A673 (cell line): Measurements from ENCODE around the gene HOXC12. TPM values are rescaled to one million over a fixed set of nuclear protein-coding genes. Genes with fewer than 3 reads are reported as not detected.
A peak's percentile ranks its signal among the peaks of the same experiment; 100 is the strongest.

Experiments used
- BruUV-seq: library from RNA; stranded (reverse); fragments of 400-500 nt; replicated peaks from 2 replicates; lab custom pipeline; 2021; lab: Mats Ljungman, UMichigan
- CTCF ChIA-PET: fragments of 300-600 bp; sonication (Branson Sonifier 250); formaldehyde crosslinking; loops from one replicate; lab custom pipeline; 2022; ENCODE audit warnings: antibody characterized with exemption; lab: Charles Lee
- POLR2A ChIA-PET: fragments of 300-600 bp; sonication (Branson Sonifier 250); formaldehyde crosslinking; loops from one replicate; lab custom pipeline; 2022; ENCODE audit warnings: antibody characterized with exemption; ENCODE audit not compliant: low non-redundant PET; lab: Charles Lee
- DNase-seq: peaks from one replicate; pipeline ENCODE4 v3.0.0-alpha.2; 2015; ENCODE audit warnings: low spot score
- H3K27ac ChIP-seq: fragments of 200-600 bp; sonication (generic); 2 replicates; pipeline ENCODE4 v1.5.1; 2016; ENCODE audit warnings: mixed run types, low read depth, mild to moderate bottlenecking, mixed read lengths, antibody characterized with exemption, low read length; ENCODE audit not compliant: poor library complexity, severe bottlenecking
- H3K27me3 ChIP-seq: fragments of 200-600 bp; sonication (generic); replicated peaks from 2 replicates; pipeline ENCODE4 v1.6.1; 2017; ENCODE audit warnings: mixed run types, low read depth, mild to moderate bottlenecking, mixed read lengths, antibody characterized with exemption, low read length; ENCODE audit not compliant: insufficient read depth, poor library complexity
- H3K36me3 ChIP-seq: fragments of 200-600 bp; sonication (generic); 2 replicates; pipeline ENCODE4 v1.6.1; 2016; ENCODE audit warnings: mixed run types, mild to moderate bottlenecking, mixed read lengths, antibody characterized with exemption, low read length; ENCODE audit not compliant: insufficient read depth, poor library complexity, severe bottlenecking
- H3K4me1 ChIP-seq: fragments of 200-600 bp; sonication (generic); 2 replicates; pipeline ENCODE4 v1.6.1; 2017; ENCODE audit warnings: mixed run types, mild to moderate bottlenecking, mixed read lengths, antibody characterized with exemption, low read length; ENCODE audit not compliant: insufficient read depth, poor library complexity, severe bottlenecking
- H3K4me3 ChIP-seq: fragments of 200-600 bp; sonication (generic); 2 replicates; pipeline ENCODE4 v1.5.1; 2016; ENCODE audit warnings: low read depth, mixed run types, mild to moderate bottlenecking, mixed read lengths, low read length; ENCODE audit not compliant: poor library complexity, severe bottlenecking
- H3K9me3 ChIP-seq: fragments of 200-600 bp; sonication (generic); 2 replicates; pipeline ENCODE4 v1.6.1; 2016; ENCODE audit warnings: mixed run types, low read depth, mild to moderate bottlenecking, mixed read lengths, antibody characterized with exemption, low read length; ENCODE audit not compliant: poor library complexity, severe bottlenecking
- CTCF ChIP-seq: fragments of 300-800, 200-600 bp; sonication (generic); conservative IDR thresholded peaks from 2 replicates; pipeline ENCODE4 v1.5.1; 2017; ENCODE audit warnings: low read depth, mild to moderate bottlenecking, antibody characterized with exemption, low read length, moderate library complexity, mixed read lengths
- EZH2 ChIP-seq: fragments of 200-600 bp; sonication (generic); IDR thresholded peaks from 2 replicates; pipeline ENCODE4 v1.6.1; 2017; ENCODE audit warnings: borderline replicate concordance, low read depth, mild to moderate bottlenecking, mixed read lengths, antibody characterized with exemption, low read length; ENCODE audit not compliant: poor library complexity, severe bottlenecking
- intact Hi-C: fragments of 100-400 bp; cut with micrococcal nuclease; formaldehyde crosslinking; loops from one replicate; pipeline ENCODE4 v1.10.0; 2022; ENCODE audit not compliant: unreplicated experiment
- total RNA-seq: library from RNA; stranded (reverse); gene quantifications from 2 replicates; pipeline ENCODE4 v1.2.3, GENCODE V29; 2021

HOXC12 gene
- total RNA-seq, 1 experiment from 2014 or later, result 4.6 TPM

GRCh38 chr12:53998110-53998899 is 43.6 kb downstream of the HOXC12 start:
- Histone ChIP-seq H3K4me3 (peak overlapping the region; percentile 70), H3K27me3 (no peaks in the 10 kb centered on the region), H3K4me1 (peaks cover 72% of the 10 kb centered on the region), H3K9me3 (no peaks in the 10 kb centered on the region), H3K36me3 (peaks cover 9% of the 10 kb centered on the region), H3K27ac (peak overlapping the region; percentile 98)
- no TSS peak for BruUV-seq
- TF ChIP-seq EZH2 (no peak), CTCF (no peak)
- no peak for DNase-seq
- ChIA-PET POLR2A (interaction anchor here (0.6 kb wide), 1 partner anchor 10 kb away, joined by 9 read pairs; no protein-coding TSS in a partner anchor), CTCF (interaction anchor here (1.8 kb wide), 1 partner anchor 11 kb away, joined by 19 read pairs; the partner anchor contains the start of gene HOXC8)
- intact Hi-C loops, result no loop called here

GRCh38 chr12:53998900-53999236 is 44.2 kb downstream of the HOXC12 start:
- Histone ChIP-seq H3K9me3 (no peaks in the 10 kb centered on the region), H3K27ac (peak overlapping the region; percentile 98), H3K27me3 (no peaks in the 10 kb centered on the region), H3K4me1 (peaks cover 70% of the 10 kb centered on the region), H3K4me3 (peak overlapping the region; percentile 70), H3K36me3 (peaks cover 9% of the 10 kb centered on the region)
- TSS peak; percentile 20 for BruUV-seq
- ChIA-PET POLR2A (interaction anchor here (1.1 kb wide), 1 partner anchor 11 kb away, joined by 5 read pairs; no protein-coding TSS in a partner anchor), CTCF (interaction anchor here (0.5 to 1.8 kb wide), 2 partner anchors 10 to 702 kb away, joined by 3 to 19 read pairs; partner anchors contain the start of gene HOXC8)
- TF ChIP-seq CTCF (peak; percentile 28; the same call in 1 of the 2 replicates), EZH2 (no peak)
- DNase-seq, result no peak
- intact Hi-C loops, result no loop called here

GRCh38 chr12:53999559-54000115 is 44.9 kb downstream of the HOXC12 start:
- peak overlapping the region; percentile 97 for H3K27ac ChIP-seq
- H3K9me3 ChIP-seq, result no peaks in the 10 kb centered on the region
- H3K27me3 ChIP-seq, result no peaks in the 10 kb centered on the region
- peak overlapping the region; percentile 70 for H3K4me3 ChIP-seq
- peak; percentile 94 for DNase-seq
- TF ChIP-seq EZH2 (no peak), CTCF (no peak)
- peaks cover 9% of the 10 kb centered on the region for H3K36me3 ChIP-seq
- no TSS peak for BruUV-seq
- ChIA-PET POLR2A (interaction anchor here (0.5 to 1.1 kb wide), 2 partner anchors 12 to 26 kb away, joined by 3 to 5 read pairs; no protein-coding TSS in a partner anchor), CTCF (interaction anchor here (0.5 to 0.9 kb wide), 3 partner anchors 9 to 701 kb away, joined by 3 to 13 read pairs (median 3); partner anchors contain the start of genes HOXC10 and HOXC8)
- H3K4me1 ChIP-seq, result peaks cover 66% of the 10 kb centered on the region
- intact Hi-C loops, result no loop called here
